ENCODE data around the gene EFCAB12. TPM values are rescaled to one million over a fixed set of nuclear protein-coding genes. Genes with fewer than 3 reads are reported as not detected.
"Not testable (repeated sequence)": the region's sequence is repeated elsewhere in the genome, so short reads cannot be mapped to it uniquely, and the experiment has no call there.

The EFCAB12 gene
- total RNA-seq, 1 experiment from 2014 or later = not detected

DNA sequence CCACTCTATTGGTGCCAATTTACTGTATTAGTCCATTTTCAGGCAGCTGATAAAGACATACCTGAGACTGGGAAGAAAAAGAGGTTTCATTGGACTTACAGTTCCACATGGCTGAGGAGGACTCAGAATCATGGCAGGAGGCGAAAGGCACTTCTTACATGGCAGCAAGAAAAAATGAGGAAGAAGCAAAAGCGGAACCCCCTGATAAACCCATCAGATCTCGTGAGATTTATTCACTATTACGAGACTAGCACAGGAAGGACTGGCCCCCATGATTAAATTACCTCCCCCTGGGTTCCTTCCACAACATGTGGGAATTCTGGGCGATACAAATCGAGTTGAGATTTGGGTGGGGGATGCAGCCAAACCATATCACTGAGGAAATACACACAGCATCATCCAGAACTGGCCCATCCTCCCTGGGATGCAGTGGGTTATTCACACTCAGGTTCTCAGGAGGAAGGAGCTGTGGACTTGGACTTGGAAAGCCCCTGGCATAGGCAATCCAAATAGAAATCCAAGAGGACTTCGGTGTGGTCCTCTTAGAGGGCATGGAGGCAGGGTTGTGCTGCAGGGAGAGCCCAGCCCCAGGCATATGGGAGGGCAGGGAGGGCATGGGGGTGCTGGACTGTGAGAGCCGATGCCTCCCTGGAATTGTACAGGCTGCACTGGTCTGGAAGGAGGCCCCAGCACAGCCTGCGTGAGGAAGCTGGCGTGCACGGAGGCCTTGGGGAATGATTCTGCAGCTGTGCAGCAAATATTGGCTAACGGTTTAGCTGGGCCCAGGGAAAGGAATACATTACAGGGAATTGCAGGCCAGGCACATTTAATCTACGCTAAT, 62.9 kb downstream of the EFCAB12 start:
- H3K36me3 ChIP-seq = no peaks in the 10 kb centered on the region
- DNase-seq = no peak
- H3K4me3 ChIP-seq = no peak overlapping the region
- H3K27ac ChIP-seq = no peak overlapping the region
- H3K27me3 ChIP-seq = no peaks in the 10 kb centered on the region
- no peaks in the 10 kb centered on the region for H3K9me3 ChIP-seq (replicated peaks)
- no peaks in the 10 kb centered on the region for H3K4me1 ChIP-seq

DNA sequence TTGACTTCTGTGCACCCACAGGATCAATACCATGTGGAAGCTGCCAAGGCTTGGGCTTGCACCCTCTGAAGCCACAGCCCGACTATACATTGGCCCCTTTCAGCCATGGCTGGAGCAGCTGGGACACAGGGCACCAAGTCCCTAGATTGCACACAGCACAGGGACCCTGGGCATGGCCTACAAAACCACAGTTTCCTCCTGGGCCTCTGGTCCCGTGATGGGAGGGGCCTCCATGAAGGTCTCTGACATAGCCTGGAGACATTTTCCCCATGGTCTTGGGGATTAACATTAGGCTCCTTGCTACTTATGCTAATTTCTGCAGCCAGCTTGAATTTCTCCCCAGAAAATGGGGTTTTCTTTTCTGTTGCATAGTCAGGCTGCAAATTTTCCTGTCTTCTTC, 63.6 kb downstream of the EFCAB12 start:
- not testable (repeated sequence) for H3K4me1 ChIP-seq; H3K27me3 ChIP-seq; H3K27ac ChIP-seq; H3K4me3 ChIP-seq; DNase-seq; H3K9me3 ChIP-seq (replicated peaks); H3K36me3 ChIP-seq

DNA sequence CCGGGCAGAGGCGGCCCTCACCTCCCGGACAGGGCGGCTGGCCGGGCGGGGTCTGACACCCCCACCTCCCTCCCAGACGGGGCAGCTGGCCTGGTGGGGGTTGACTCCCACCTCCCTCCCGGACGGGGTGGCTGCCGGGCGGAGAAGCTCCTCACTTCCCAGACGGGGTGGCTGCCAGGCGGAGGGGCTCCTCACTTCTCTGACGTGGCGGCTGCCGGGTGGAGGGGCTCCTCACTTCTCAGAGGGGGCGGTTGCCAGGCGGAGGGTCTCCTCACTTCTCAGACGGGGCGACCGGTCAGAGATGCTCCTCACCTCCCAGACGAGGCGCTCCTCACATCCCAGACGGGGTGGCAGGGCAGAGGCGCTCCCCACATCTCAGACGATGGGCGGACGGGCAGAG, 65.1 kb downstream of the EFCAB12 start:
- H3K4me1 ChIP-seq; H3K27ac ChIP-seq; H3K27me3 ChIP-seq; DNase-seq; H3K4me3 ChIP-seq; H3K9me3 ChIP-seq (replicated peaks); H3K36me3 ChIP-seq: not testable (repeated sequence)

DNA sequence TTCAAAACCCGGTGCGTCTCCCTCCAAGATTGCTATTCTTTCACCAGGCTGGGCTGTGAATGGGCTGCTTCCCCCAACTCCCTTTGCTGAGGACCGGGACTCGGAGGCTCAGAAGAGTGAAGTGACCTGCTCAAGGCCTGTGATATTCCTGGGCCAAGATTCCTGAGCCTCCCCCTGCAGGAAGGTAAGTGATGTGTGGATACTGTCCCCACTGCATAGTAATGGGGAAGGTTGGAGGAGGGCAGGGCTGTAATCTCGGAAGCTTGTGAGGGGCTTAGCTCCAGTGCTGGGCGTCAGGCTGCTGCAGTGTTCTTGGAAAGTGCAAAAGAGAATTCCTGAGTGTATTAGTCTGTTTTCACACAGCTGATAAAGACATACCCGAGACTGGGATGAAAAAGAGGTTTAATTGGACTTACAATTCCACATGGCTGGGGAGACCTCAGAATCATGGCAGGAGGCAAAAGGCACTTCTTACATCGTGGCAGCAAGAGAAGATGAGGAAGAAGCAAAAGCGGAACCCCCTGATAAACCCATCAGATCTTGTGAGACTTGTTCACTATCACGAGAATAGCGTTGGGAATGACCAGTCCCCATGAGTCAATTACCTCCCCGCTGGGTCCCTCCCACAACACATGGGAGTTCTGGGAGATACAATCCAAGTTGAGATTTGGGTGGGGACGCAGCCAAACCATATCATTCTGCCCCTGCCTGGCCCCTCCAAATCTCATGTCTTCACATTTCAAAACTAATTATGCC, 67.6 kb downstream of the EFCAB12 start:
- H3K4me3 ChIP-seq = no peak overlapping the region
- no peak for DNase-seq
- no peaks in the 10 kb centered on the region for H3K9me3 ChIP-seq (replicated peaks)
- no peak overlapping the region for H3K27ac ChIP-seq
- peaks cover 6% of the 10 kb centered on the region; the same call in 1 of the 2 replicates for H3K4me1 ChIP-seq
- peaks cover 5% of the 10 kb centered on the region; the same call in 1 of the 2 replicates for H3K27me3 ChIP-seq
- H3K36me3 ChIP-seq = no peaks in the 10 kb centered on the region

DNA sequence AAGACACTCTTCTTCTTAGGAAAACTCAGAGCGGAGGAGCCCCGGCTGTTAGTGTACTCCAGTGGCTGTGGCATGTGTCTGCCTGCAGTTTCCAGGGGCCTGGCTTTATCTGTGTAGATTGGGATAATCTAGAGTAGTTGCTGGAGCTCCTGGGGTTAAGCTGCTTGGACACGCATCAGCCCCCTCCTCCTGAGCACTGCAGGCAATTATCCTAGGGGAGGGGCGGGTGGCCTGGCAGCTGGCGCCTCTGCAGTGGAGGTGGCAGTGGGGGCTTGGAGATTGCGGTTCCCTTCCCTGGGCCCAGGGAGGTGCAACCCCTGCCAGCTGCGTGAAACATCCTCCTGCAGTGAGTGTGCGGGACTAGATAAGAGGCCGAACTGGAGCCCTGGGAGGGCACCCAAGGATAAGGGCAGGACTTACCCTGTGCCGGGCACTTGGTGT, 68.2 kb downstream of the EFCAB12 start:
- H3K27me3 ChIP-seq = peaks cover 5% of the 10 kb centered on the region; the same call in 1 of the 2 replicates
- no peak for DNase-seq
- no peak overlapping the region for H3K4me3 ChIP-seq
- H3K36me3 ChIP-seq = no peaks in the 10 kb centered on the region
- no peaks in the 10 kb centered on the region for H3K9me3 ChIP-seq (replicated peaks)
- H3K4me1 ChIP-seq = peaks cover 6% of the 10 kb centered on the region; the same call in 1 of the 2 replicates
- no peak overlapping the region for H3K27ac ChIP-seq

DNA sequence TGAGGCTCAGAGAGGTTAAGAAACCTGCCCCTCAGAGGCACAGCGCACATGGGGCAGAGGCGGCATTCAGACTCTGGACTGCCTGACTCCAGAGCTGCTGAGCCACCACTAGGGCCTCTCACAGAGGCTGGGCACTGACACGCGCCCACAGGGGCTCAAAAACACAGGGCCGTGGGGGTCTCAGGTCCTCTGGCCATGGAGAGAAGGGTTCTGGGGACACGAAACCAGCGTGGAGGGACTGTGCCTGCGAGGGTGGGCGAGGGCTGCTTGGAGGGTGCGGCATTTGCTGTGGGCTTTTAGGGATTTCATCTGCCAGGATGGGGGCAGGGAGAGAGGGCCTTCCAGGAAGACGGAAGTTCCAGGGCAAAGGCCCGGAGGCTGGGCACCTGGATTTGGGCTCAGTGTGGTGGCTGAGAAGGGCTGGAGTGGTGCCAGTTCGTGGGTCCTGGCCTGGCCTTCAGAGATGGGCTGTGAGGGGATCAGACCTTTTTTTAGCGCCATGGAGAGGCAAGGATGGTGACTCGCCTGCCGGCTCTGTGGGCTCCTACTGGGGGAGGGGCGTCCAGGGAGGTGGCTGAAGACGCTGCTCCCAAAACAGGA, 69.6 kb downstream of the EFCAB12 start:
- DNase-seq = peak in 1 of 2 experiments; percentile 30
- Histone ChIP-seq H3K9me3 (replicated peaks) (no peaks in the 10 kb centered on the region), H3K4me3 (no peak overlapping the region), H3K27ac (no peak overlapping the region), H3K36me3 (no peaks in the 10 kb centered on the region), H3K27me3 (peaks cover 5% of the 10 kb centered on the region; the same call in 1 of the 2 replicates), H3K4me1 (peaks cover 6% of the 10 kb centered on the region; the same call in 1 of the 2 replicates)

DNA sequence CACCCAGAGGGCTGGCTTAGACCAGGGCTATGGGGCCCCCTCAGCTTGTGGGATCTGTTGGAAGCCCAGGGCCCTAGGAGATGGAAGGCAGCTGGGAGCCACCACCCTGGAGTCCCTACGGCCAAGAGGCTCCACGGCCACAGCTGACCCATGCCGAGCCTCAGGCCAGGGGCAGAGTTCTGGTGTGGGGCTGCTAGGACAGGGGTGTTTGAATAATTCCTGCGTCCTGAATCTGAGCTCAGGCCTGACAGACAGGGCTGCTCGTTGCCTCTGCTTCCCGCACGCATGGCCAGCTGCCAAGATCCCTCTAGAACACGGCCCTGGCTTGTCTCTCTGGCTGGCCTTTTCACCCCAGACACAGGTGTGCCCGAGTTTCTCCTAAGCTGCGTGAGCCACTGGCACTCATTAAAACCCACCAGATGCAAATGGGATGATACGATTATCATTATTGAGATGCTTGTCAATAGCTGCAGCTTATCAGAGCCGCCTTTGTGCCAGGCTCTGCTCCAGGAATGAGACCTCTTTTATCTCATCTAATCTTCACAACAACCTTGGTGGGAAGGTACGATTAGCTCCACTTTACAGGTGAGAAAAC, 70.2 kb downstream of the EFCAB12 start:
- Histone ChIP-seq H3K4me3 (no peak overlapping the region), H3K9me3 (replicated peaks) (no peaks in the 10 kb centered on the region), H3K27me3 (peaks cover 5% of the 10 kb centered on the region; the same call in 1 of the 2 replicates), H3K36me3 (no peaks in the 10 kb centered on the region), H3K4me1 (peaks cover 6% of the 10 kb centered on the region; the same call in 1 of the 2 replicates), H3K27ac (no peak overlapping the region)
- peak; percentile 29 to 52 for DNase-seq

DNA sequence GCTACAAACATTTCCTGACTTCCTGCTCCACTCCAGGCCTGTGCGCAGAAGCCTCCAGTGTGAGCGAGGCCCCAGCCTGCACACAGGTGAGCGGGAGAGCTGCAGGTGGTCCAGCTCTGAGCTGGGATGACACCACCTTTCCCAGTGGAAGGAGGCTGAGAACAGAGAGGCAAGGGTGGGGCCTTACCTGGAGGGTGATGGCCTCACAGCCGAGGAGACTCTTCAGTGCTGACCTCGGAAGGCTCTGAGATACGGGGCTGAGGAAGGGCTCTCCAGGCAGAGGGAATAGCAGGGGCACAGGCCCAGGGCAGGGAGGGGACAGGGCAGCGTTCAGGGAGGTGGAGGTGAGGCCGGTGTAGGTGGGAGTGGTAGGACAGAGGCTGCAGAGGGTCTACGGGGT, 70.8 kb downstream of the EFCAB12 start:
- Histone ChIP-seq H3K4me3 (no peak overlapping the region), H3K4me1 (peaks cover 6% of the 10 kb centered on the region; the same call in 1 of the 2 replicates), H3K9me3 (replicated peaks) (no peaks in the 10 kb centered on the region), H3K27ac (no peak overlapping the region), H3K36me3 (no peaks in the 10 kb centered on the region), H3K27me3 (peaks cover 5% of the 10 kb centered on the region; the same call in 1 of the 2 replicates)
- no peak for DNase-seq

DNA sequence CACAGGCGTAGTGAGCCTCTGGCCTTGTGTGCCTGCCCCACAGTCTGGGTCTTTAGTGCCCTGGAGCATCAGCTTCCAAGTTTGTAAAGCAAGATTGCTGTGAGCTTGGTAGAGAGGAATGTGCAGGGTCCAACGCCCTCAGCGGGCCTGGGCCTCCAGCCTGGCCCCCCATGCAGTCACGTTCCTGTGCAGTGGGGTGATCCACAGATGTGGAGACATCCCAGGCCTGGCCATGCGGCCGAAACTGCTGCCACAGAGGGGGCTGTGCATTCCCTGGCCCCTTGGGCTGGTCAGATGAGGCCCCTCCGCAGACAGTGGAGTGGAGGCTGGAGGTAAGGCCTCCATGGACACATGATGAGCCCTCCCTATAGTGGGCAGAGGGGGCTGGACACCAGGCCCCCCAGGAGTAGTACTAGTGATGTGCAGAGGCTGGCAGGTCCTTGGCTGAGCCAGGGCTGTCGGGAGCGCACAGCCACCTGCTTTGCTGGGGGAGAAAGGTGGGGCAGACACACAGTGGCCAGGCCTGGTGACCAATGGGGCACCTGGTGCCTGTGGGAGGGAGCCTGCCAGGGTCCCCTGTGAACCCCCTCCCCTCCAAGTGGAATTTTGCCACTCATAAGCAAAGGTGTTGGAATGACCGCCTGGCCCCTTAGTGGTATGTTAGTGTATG, 71.5 kb downstream of the EFCAB12 start:
- no peak overlapping the region for H3K27ac ChIP-seq
- no peak overlapping the region for H3K4me3 ChIP-seq
- peaks cover 6% of the 10 kb centered on the region; the same call in 1 of the 2 replicates for H3K4me1 ChIP-seq
- no peaks in the 10 kb centered on the region for H3K36me3 ChIP-seq
- peaks cover 5% of the 10 kb centered on the region; the same call in 1 of the 2 replicates for H3K27me3 ChIP-seq
- no peaks in the 10 kb centered on the region for H3K9me3 ChIP-seq (replicated peaks)
- DNase-seq = no peak

DNA sequence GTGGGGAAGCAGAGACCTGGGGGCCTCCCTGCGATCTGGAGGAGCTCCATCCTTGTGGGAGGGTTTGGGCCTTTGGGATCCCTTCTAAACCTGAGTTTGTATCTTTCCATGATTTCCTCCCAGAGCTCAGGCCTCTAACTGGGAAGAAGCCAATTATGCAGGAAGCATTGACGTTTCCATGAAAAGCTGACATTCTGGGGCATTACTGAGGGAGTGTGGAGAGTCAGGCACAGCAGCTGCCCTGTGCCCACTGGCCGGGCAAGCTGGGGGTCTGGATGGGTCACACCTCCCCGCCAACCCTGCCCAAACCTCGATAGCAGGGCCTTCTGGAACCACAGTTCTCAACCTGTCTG, 74.9 kb downstream of the EFCAB12 start:
- H3K9me3 ChIP-seq (replicated peaks) = no peaks in the 10 kb centered on the region
- no peak overlapping the region for H3K27ac ChIP-seq
- peaks cover 5% of the 10 kb centered on the region; the same call in 1 of the 2 replicates for H3K27me3 ChIP-seq
- no peaks in the 10 kb centered on the region for H3K36me3 ChIP-seq
- H3K4me1 ChIP-seq = peaks cover 6% of the 10 kb centered on the region; the same call in 1 of the 2 replicates
- no peak for DNase-seq
- no peak overlapping the region for H3K4me3 ChIP-seq

DNA sequence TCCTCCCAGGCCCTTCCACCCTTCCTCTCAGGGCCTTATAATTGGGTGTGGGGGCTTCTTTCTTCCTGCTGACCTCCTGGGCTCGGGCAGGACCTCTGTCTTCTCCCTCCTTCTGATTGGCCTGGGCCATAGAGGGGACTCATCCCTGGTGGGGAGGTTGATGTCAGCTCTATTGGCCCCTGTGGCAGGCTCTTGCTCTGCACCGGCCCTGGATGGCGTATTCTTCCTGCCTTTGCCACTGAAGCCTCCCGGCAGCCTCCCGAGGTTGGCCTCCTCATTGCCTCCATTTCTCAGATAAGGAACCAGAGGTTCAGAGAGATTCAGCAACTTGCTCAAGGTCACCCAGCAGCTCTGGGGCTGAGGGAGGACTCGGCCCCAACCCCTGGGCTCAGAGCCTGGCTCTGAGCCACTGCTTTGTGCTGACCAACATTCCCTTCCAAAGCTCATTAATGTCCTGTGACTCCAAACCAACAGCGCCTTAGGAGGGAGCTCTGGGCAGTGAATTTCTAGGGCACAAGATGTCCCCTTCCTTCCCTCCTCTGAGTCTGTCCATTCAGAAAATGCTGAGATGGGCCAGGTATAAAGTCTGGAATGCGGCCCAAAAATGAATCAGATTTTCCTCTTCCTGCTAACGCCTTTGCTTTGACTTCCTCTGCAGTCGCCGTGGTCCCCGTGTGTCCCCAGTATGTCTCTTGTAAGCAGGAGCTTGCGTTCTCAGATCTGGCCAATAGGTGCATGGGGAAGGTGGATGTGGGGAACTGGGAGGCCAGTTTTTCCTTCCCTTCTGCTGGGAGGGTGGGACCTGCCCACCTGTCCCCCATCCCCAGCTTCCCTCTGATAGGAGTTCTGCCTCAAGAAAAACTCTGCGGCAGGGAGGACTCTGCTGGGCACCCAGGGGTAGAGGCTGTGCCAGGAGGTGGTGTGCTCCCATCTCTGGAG, 75.5 kb downstream of the EFCAB12 start:
- H3K27ac ChIP-seq = no peak overlapping the region
- H3K9me3 ChIP-seq (replicated peaks) = no peaks in the 10 kb centered on the region
- H3K4me3 ChIP-seq = no peak overlapping the region
- H3K27me3 ChIP-seq = peaks cover 7% of the 10 kb centered on the region; the same call in 1 of the 2 replicates
- H3K4me1 ChIP-seq = no peaks in the 10 kb centered on the region
- no peak for DNase-seq
- no peaks in the 10 kb centered on the region for H3K36me3 ChIP-seq

DNA sequence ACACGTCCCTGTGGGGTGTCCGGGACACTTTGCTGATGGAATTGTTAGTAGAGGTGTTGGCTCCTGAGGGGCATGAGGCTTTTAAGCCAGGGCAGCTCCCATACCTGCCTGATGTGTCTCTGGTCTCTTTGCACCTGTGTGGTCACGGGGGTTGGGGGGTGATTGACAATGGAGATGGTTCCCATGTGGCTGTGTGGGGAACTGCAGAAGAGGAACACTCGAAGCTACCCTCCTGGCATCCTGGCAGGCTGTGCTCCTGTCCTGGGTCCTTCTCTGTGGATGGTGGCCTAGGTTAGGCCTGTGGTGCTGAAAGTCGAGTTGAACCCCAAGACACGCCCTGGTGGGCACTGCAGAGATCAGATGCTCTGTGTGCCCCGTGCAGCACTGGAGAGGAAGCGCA, 76.4 kb downstream of the EFCAB12 start:
- Histone ChIP-seq H3K27me3 (peaks cover 4% of the 10 kb centered on the region; the same call in 1 of the 2 replicates), H3K27ac (no peak overlapping the region), H3K36me3 (no peaks in the 10 kb centered on the region), H3K9me3 (replicated peaks) (no peaks in the 10 kb centered on the region), H3K4me3 (no peak overlapping the region), H3K4me1 (no peaks in the 10 kb centered on the region)
- DNase-seq = no peak
